Endothelial cell of hepatic sinusoid (primary cell): ENCODE data around the gene STAU1.
"Not testable (repeated sequence)": the region's sequence is repeated elsewhere in the genome, so short reads cannot be mapped to it uniquely, and the experiment has no call there.

Source experiments
- in situ Hi-C: cut with HindIII; loops from 2 replicates; pipeline ENCODE4 v1.10.0; 2017; ENCODE audit warnings: low sequenced_read_pairs

Gene STAU1

GRCh38 chr20:49187851-49188641 is at the start of gene STAU1:
Gene STAU1, minus strand, starts transcription at chr20:49188334. Its CDS starts 22,133 bp downstream, at chr20:49166201.
- in situ Hi-C loops: no loop called here

GRCh38 chr20:49237531-49237930 is 49.4 kb upstream of the STAU1 start:
- in situ Hi-C loops: no loop called here

- in situ Hi-C loops: no loop called here
These were observed 48.2 kb upstream of the STAU1 start for GRCh38 chr20:49236301-49236700.

- in situ Hi-C loops: no loop called here
These were observed 46.7 kb upstream of the STAU1 start for GRCh38 chr20:49234831-49235230.

GRCh38 chr20:49233226-49233625 is 45.1 kb upstream of the STAU1 start:
- in situ Hi-C loops: no loop called here

GRCh38 chr20:49231471-49231870 is 43.3 kb upstream of the STAU1 start:
- in situ Hi-C loops: no loop called here

GRCh38 chr20:49230561-49231133 is 42.5 kb upstream of the STAU1 start:
- in situ Hi-C loops: no loop called here

- in situ Hi-C loops: no loop called here
These were observed 41.9 kb upstream of the STAU1 start for GRCh38 chr20:49230021-49230420.

- in situ Hi-C loops: no loop called here
These were observed 41.2 kb upstream of the STAU1 start for GRCh38 chr20:49229381-49229780.

- in situ Hi-C loops: no loop called here
These were observed 40.5 kb upstream of the STAU1 start for GRCh38 chr20:49228676-49229075.

GRCh38 chr20:49225896-49226295 is 37.8 kb upstream of the STAU1 start:
- in situ Hi-C loops: no loop called here

- in situ Hi-C loops: loop anchor here (5.0 kb wide), 1 partner anchor 48 kb away; no protein-coding TSS in a partner anchor
These were observed 32.0 kb upstream of the STAU1 start for GRCh38 chr20:49219924-49220831.

GRCh38 chr20:49219091-49219923 is 31.2 kb upstream of the STAU1 start, which contains the start of gene DDX27:
Gene DDX27, plus strand, starts transcription at chr20:49219416. Its CDS starts 33 bp downstream, at chr20:49219449.
- in situ Hi-C loops: no loop called here

- in situ Hi-C loops: not testable (repeated sequence)
These were observed 30.6 kb upstream of the STAU1 start for GRCh38 chr20:49218739-49219090.

- in situ Hi-C loops: no loop called here
These were observed 29.0 kb upstream of the STAU1 start for GRCh38 chr20:49216991-49217578.

GRCh38 chr20:49215232-49215631 is 27.1 kb upstream of the STAU1 start:
- in situ Hi-C loops: no loop called here

- in situ Hi-C loops: no loop called here
These were observed 26.4 kb upstream of the STAU1 start for GRCh38 chr20:49214571-49214970.

GRCh38 chr20:49210757-49211110 is 22.6 kb upstream of the STAU1 start:
- in situ Hi-C loops: no loop called here

GRCh38 chr20:49210101-49210756 is 22.1 kb upstream of the STAU1 start:
- in situ Hi-C loops: no loop called here

- in situ Hi-C loops: loop anchor here (10.0 kb wide), 1 partner anchor 52 kb away; no protein-coding TSS in a partner anchor
These were observed 18.9 kb upstream of the STAU1 start for GRCh38 chr20:49207076-49207475.
